OCI-LY1 (cell line): ENCODE results near the gene ALPK3.

Source experiments
- CTCF ChIP-seq: fragments of 200-600 bp; sonication (generic), shearing (Covaris generic); IDR thresholded peaks from 2 replicates; pipeline ENCODE4 v1.5.1; 2017; ENCODE audit warnings: mild to moderate bottlenecking, antibody characterized with exemption, low read length, moderate library complexity, mixed read lengths
- EZH2 ChIP-seq: fragments of 200-600 bp; sonication (generic), shearing (Covaris generic); IDR thresholded peaks from 2 replicates; pipeline ENCODE4 v1.8.0; 2017; ENCODE audit warnings: borderline replicate concordance, mixed run types, mild to moderate bottlenecking, antibody characterized with exemption, low read length, moderate library complexity, mixed read lengths

GRCh38 chr15:84780492-84780891, 36.7 kb upstream of the ALPK3 start:
- TF ChIP-seq EZH2 (no peak), CTCF (no peak)
